Lower leg skin (tissue), 4 donors: ENCODE measurements around the gene DYNC1I2. TPM values are rescaled to one million over a fixed set of nuclear protein-coding genes. Genes with fewer than 3 reads are reported as not detected.
"Not testable (repeated sequence)": the region's sequence is repeated elsewhere in the genome, so short reads cannot be mapped to it uniquely, and the experiment has no call there.

Source experiments
- DNase-seq, 2 donors: peaks; one replicate each; pipeline ENCODE4 v3.0.0-alpha.2; 2019; ENCODE audit warnings: low spot score in 2 of 2
- H3K4me3 ChIP-seq: fragments of 200-600 bp; sonication (generic); 2 replicates; pipeline ENCODE4 v1.5.1; 2017; ENCODE audit warnings: mild to moderate bottlenecking, low read depth; ENCODE audit not compliant: poor library complexity, severe bottlenecking
- POLR2A ChIP-seq, 2 donors: fragments of 450-650 bp; IDR thresholded peaks; one replicate each; pipeline ENCODE4 v1.6.1; 2016 to 2017; ENCODE audit warnings: antibody characterized with exemption in 2 of 2, mild to moderate bottlenecking in 1 of 2, moderate library complexity in 1 of 2
- WGBS, 2 donors: methylation state at CpG; one replicate each; pipeline ENCODE4 v1.1.5; 2018; 5-methylcytosine and 5-hydroxymethylcytosine counted together
- intact Hi-C: fragments of 100-400 bp; cut with DNase I; formaldehyde crosslinking; loops from one replicate; pipeline ENCODE4 v1.15.0; 2023; ENCODE audit warnings: low total_unique reads
- total RNA-seq, 4 donors: library from RNA; depleted of rRNA; stranded (reverse); fragments of >200 nt; gene quantifications; one replicate each; pipeline ENCODE4 v1.1.0, GENCODE V29; 2016
- TF ChIP-seq, protein P1 (sequence below), 3 donors: fragments of 450-650 bp; IDR thresholded peaks; one replicate each; pipeline ENCODE4 v1.5.1; 2016; ENCODE audit warnings: antibody characterized with exemption in 3 of 3, mild to moderate bottlenecking in 3 of 3, moderate library complexity in 2 of 3

Gene DYNC1I2
- total RNA-seq, 4 donors from 2014 or later, result 74.8 to 87.8 (median 80.0) TPM

DNA sequence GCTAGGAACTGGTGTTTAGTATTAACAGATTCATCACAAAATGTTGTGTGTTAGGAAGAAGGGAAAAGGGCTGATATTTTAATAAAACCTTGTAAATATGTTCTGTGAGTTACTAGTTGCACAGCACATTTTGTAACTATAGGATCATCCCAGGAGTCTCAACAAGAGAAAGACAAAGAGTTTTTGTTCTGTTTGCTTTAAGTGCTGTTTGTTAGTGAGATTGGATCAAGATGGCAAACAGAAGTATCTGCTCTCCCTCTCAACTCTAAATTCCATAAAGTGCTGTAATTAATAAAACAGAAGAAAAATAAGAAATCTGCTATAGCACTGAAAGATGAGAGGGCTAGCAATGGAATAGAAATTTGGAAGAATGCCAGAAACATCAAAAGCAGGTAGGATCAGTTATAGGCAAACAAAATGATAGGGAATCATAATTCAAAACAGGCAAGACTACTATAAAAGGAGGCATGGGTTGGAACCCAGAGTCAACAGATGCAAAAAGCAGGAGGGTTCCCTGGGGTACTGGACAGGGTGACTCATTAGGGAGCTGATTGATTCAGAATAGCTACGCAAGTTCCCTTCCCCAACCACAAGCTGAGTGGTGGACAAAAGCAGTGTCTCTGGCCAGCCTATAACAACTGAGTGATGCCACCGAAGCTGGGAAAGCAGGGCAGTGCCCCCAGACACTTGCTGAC, 75.8 kb downstream of the DYNC1I2 start:
- intact Hi-C loops, result no loop called here
- no peak for DNase-seq
- no peak overlapping the region for H3K4me3 ChIP-seq
- TF ChIP-seq, protein P1, sequence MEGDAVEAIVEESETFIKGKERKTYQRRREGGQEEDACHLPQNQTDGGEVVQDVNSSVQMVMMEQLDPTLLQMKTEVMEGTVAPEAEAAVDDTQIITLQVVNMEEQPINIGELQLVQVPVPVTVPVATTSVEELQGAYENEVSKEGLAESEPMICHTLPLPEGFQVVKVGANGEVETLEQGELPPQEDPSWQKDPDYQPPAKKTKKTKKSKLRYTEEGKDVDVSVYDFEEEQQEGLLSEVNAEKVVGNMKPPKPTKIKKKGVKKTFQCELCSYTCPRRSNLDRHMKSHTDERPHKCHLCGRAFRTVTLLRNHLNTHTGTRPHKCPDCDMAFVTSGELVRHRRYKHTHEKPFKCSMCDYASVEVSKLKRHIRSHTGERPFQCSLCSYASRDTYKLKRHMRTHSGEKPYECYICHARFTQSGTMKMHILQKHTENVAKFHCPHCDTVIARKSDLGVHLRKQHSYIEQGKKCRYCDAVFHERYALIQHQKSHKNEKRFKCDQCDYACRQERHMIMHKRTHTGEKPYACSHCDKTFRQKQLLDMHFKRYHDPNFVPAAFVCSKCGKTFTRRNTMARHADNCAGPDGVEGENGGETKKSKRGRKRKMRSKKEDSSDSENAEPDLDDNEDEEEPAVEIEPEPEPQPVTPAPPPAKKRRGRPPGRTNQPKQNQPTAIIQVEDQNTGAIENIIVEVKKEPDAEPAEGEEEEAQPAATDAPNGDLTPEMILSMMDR (IDR thresholded peaks at IDR 0.05), result no peak
- TF ChIP-seq POLR2A (IDR thresholded peaks at IDR 0.05), result no peak
- 75 to 86% methylated on average over 2 of the region's 2 CpGs for WGBS, 2 donors

DNA sequence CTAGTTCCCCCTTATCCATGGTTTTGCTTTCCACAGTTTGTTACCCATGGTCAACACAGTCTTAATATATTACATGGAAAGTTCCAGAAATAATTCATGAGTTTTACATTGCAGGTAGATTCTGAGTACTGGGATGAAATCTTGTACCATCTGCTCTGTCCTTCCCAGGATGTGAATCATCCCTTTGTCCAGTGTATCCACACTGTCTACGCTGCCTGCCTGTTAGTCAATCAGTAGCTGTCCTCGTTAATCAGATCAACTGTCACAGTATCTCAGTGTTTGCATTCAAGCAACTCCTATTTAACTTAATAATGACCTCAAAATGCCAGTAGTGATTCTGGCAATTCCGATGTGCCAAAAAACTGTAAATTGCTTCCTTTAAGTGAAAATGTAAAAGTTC, 76.3 kb downstream of the DYNC1I2 start:
- WGBS, 2 donors, result 93 to 95% methylated on average over 3 of the region's 3 CpGs
- DNase-seq, result no peak
- intact Hi-C loops, result no loop called here
- TF ChIP-seq, protein P1 (IDR thresholded peaks at IDR 0.05), result no peak
- TF ChIP-seq POLR2A (IDR thresholded peaks at IDR 0.05), result no peak
- H3K4me3 ChIP-seq, result no peak overlapping the region

DNA sequence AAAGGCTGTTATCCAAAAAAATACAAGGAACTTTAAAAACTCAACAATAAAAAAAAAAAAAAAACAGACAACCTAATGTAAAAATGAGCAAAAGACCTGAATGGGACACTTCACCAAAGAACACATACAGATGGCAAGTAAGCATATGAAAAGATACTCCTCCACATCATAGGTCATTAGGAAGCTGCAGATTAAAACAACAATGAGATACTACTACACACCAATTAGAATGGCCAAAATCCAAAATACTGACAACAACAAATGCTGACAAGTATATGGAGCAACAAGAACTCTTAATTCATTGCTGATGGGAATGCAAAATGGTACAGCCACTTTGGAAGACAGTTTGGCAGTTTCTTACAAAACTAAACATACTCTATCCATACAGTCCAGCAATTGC, 84.2 kb downstream of the DYNC1I2 start:
- no peak for DNase-seq
- H3K4me3 ChIP-seq, result no peak overlapping the region
- TF ChIP-seq POLR2A (IDR thresholded peaks at IDR 0.05), result no peak
- TF ChIP-seq, protein P1 (IDR thresholded peaks at IDR 0.05), result no peak
- intact Hi-C loops, result no loop called here

DNA sequence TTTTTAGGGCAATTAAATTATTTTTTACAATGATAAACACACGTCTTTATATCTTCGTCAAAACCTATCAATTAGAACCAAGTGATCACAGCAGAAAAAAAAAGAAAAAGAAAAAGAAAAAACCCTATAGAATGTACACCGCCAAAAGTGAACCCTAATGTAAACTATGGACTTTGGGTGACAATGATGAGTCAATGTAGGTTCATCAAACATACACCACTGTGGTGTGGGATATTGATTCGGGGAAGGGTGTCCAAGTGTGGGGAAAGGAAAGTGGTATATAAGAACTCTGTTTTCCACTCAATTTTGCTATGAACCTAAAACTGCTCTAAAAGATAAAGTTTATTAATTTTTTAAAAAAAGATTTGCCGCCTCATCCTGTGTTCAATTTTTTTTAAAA, 85.1 kb downstream of the DYNC1I2 start:
- intact Hi-C loops, result no loop called here
- WGBS, 2 donors, result 93 to 97% methylated on average over 5 of the region's 5 CpGs
- DNase-seq, result no peak
- no peak overlapping the region for H3K4me3 ChIP-seq
- no peak for TF ChIP-seq POLR2A (IDR thresholded peaks at IDR 0.05)
- TF ChIP-seq, protein P1 (IDR thresholded peaks at IDR 0.05), result no peak

DNA sequence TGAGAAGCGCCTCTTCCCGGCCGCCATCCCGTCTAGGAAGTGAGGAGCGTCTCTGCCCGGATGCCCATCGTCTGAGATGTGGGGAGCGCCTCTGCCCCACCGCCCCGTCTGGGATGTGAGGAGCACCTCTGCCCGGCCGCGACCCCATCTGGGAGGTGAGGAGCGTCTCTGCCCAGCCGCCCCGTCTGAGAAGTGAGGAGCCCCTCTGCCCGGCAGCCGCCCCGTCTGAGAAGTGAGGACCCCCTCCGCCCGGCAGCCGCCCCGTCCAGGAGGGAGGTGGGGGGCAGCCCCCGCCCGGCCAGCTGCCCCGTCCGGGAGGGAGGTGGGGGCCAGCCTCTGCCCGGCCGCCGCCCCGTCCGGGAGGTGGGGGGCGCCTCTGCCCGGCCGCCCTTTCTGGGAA, 87.3 kb downstream of the DYNC1I2 start:
- intact Hi-C loops, DNase-seq, H3K4me3 ChIP-seq: not testable (repeated sequence)
- WGBS, 2 donors, result 95 to 96% methylated on average over 13 to 23 of the region's 35 CpGs

DNA sequence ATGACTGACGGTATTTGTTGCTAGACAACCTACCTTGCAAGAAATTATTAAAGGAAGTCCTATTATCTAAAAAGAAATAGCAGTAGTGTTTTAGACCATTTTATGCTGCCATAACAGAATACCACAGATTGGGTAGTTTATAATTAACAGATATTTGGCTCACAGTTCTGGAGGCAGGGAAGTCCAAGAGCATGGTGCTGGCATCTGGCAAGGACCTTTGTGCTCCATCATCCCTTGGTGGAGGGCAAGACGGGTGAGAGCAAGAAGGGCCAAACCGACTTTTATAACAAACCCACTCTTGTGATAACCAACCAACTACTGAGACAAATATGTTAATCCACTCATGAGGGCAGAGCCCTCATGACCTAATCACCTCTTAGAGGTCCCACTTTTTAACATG, 91.2 kb downstream of the DYNC1I2 start:
- no peak for DNase-seq
- intact Hi-C loops, result no loop called here
- no peak overlapping the region for H3K4me3 ChIP-seq
- TF ChIP-seq, protein P1 (IDR thresholded peaks at IDR 0.05), result no peak
- WGBS, 2 donors, result 96 to 97% methylated on average over 3 of the region's 3 CpGs
